PFSK-1 (cell line): ENCODE results near the gene WASF1.

Experiments used
- FOXP2 ChIP-seq: optimal IDR thresholded peaks from 2 replicates; pipeline ENCODE3; 2011; ENCODE audit warnings: borderline replicate concordance, control low read depth, inconsistent platforms; ENCODE audit not compliant: insufficient read depth; ENCODE audit errors: extremely low read length, extremely low read depth
- POLR2AphosphoS5 ChIP-seq: IDR thresholded peaks from 2 replicates; pipeline ENCODE4 v1.6.1; 2012; ENCODE audit warnings: low read depth, mild to moderate bottlenecking, control low read depth, low read length, moderate library complexity
- SIN3A ChIP-seq: IDR thresholded peaks from 2 replicates; pipeline ENCODE4 v1.6.1; 2012; ENCODE audit warnings: mild to moderate bottlenecking, low read length, moderate library complexity, borderline replicate concordance; ENCODE audit not compliant: insufficient read depth
- TAF1 ChIP-seq: IDR thresholded peaks from 2 replicates; pipeline ENCODE4 v1.6.1; 2012; ENCODE audit warnings: low read length, control low read depth, borderline replicate concordance; ENCODE audit not compliant: insufficient read depth
- TF ChIP-seq, protein P1 (sequence below), 2 experiments: IDR thresholded peaks; 2 replicates each; pipeline versions ENCODE4 v1.6.1 to v1.8.0; 2011 to 2012; ENCODE audit warnings: low read depth in 2 of 2, low read length in 2 of 2, control low read depth in 1 of 2, inconsistent platforms in 1 of 2, mild to moderate bottlenecking in 1 of 2, moderate library complexity in 1 of 2; ENCODE audit not compliant: insufficient read depth in 1 of 2

DNA sequence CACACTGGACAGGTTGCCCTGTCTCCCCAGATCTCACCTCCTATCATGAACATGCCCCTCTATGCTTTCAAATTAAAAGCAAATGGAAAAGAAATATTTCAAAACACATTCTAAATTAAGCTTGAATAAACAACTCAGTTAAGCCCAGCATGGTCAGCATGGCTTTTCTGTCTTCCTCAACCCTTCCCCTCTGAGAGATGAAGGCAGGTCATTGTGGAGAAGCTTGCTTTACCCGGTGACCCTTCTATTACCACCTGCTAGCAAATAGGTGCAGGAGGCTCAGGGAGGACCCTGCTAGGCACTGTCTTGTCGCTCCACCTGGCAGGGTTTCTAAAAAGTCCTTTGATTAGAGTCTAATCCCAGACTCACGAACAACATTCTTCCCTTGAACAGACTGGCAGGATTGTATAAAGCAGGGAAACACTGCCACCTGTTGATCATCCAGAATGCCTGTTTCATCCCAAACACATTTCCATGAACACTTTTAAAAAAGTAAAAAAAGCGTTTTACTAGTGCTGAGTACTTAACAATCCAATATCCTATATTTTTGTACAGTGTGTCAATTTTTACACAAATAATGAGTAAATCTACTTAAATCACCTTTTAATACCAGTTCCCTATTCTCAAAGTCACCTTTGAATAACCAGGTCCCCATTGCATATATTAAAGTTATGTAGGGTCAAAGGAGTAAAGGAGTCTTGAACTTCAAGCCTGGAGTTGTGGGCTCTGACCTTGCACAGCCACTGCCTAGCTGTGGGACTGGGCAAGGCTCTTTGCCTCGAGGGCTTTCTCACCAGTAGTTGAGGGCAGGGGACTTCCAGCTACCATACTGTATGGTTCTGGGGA lies 125.9 kb downstream of the WASF1 start:
- TF ChIP-seq, protein P1, sequence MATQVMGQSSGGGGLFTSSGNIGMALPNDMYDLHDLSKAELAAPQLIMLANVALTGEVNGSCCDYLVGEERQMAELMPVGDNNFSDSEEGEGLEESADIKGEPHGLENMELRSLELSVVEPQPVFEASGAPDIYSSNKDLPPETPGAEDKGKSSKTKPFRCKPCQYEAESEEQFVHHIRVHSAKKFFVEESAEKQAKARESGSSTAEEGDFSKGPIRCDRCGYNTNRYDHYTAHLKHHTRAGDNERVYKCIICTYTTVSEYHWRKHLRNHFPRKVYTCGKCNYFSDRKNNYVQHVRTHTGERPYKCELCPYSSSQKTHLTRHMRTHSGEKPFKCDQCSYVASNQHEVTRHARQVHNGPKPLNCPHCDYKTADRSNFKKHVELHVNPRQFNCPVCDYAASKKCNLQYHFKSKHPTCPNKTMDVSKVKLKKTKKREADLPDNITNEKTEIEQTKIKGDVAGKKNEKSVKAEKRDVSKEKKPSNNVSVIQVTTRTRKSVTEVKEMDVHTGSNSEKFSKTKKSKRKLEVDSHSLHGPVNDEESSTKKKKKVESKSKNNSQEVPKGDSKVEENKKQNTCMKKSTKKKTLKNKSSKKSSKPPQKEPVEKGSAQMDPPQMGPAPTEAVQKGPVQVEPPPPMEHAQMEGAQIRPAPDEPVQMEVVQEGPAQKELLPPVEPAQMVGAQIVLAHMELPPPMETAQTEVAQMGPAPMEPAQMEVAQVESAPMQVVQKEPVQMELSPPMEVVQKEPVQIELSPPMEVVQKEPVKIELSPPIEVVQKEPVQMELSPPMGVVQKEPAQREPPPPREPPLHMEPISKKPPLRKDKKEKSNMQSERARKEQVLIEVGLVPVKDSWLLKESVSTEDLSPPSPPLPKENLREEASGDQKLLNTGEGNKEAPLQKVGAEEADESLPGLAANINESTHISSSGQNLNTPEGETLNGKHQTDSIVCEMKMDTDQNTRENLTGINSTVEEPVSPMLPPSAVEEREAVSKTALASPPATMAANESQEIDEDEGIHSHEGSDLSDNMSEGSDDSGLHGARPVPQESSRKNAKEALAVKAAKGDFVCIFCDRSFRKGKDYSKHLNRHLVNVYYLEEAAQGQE (IDR thresholded peaks at IDR 0.05; ENCODE audit: insufficient read depth in 1 of 2, low read depth in 2 of 2, low read length in 2 of 2), result no peak
- TF ChIP-seq TAF1, result no peak
- no peak for TF ChIP-seq POLR2AphosphoS5
- TF ChIP-seq SIN3A, result no peak
- TF ChIP-seq FOXP2, result no peak
